GM23248 (cell line): Measurements from ENCODE around the gene HCN1.

Experiments
- EZH2 ChIP-seq: fragments of 200-600 bp; sonication (generic); IDR thresholded peaks from 2 replicates; pipeline ENCODE4 v1.6.1; 2018; ENCODE audit warnings: antibody characterized with exemption, mild to moderate bottlenecking; ENCODE audit not compliant: insufficient read depth, poor library complexity, severe bottlenecking
- EZH2phosphoT487 ChIP-seq: fragments of 200-600 bp; sonication (generic); IDR thresholded peaks from 2 replicates; pipeline ENCODE4 v1.6.1; 2018; ENCODE audit warnings: antibody characterized with exemption, moderate library complexity, mild to moderate bottlenecking, low read depth; ENCODE audit not compliant: insufficient read depth

GRCh38 chr5:45533663-45534062, 162.5 kb downstream of the HCN1 start:
- TF ChIP-seq EZH2phosphoT487 (no peak), EZH2 (no peak)
